Iris pigment epithelial cell (primary cell): ENCODE measurements around the gene MMADHC.
"Not testable (repeated sequence)": the region's sequence is repeated elsewhere in the genome, so short reads cannot be mapped to it uniquely, and the experiment has no call there.

Experiments
- DNase-seq: peaks from one replicate; pipeline ENCODE4 v3.0.0-alpha.2; 2011; ENCODE audit warnings: low read depth

The MMADHC gene

GRCh38 chr2:149595056-149595963 lies 7.7 kb upstream of the MMADHC start:
- peak; percentile 54 for DNase-seq

DNA sequence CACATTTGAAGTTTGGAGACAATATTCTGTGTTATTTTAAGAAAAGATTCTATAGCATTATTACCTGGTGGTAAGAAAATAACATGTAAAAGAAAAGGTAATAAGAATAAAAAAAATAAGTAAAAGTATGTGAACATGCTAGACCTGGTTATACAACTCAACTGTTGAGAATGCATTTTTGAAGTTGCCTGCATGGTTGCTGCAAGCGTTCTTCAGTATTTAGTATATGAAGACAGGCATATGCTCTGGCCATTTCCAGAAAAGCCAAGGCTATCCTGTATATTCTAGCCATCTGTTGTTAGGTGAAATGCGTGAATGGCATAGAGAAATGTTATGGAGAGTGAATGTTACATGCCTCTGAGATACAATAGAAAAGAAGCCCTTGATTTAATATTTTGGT lies 6.8 kb upstream of the MMADHC start:
- DNase-seq = no peak

DNA sequence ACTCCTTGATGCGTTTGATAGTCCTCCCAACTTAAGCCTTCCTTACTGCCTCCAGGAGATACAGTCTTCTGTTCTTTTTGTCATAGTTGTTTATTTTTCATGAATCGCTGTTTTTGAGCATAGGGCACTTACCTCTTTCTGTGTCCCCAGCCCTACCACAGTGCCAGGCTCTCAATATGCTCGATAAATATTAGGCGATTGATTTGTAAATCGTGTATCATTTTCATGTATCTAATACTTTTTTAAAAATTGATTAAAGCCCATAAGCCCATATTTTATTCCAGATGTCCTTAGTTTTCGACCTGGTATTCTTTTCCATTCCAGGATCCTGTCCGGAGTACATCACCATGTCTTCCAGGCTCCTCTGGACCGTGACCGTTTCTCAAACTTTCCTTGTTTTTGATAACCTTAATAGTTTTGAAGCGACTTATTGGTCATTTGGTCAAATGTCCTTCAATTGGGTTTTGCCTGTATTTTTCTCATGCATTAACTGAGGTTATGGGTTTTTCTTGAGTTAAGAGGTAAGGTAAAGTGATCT lies 444 bp upstream of the MMADHC start:
- no peak for DNase-seq

- DNase-seq = no peak
These were observed 716 bp downstream of the MMADHC start for GRCh38 chr2:149586898-149587219.

DNA sequence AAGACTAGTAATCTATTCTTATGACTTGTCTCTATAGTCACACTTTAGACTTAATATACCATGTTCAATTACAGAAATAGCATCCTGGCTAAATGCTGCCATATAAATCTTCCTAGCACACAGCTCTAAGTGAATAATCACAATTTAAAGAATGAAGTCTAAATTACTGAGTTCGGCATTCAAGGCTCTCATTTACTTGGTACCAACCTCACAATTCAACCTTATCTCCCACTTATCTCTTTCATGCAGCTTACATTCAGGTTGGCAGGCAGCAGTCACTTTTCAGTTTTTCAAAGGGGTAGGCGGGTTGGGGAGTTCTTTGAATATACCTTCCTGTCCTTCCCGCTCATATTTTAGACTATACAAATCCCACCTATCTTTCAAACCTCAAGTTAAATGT lies 1.5 kb downstream of the MMADHC start:
- DNase-seq = no peak

GRCh38 chr2:149585166-149585885 lies 2.2 kb downstream of the MMADHC start:
- DNase-seq = peak; percentile 11

- DNase-seq = peak; percentile 65
These were observed 7.3 kb downstream of the MMADHC start for GRCh38 chr2:149579972-149580882.

DNA sequence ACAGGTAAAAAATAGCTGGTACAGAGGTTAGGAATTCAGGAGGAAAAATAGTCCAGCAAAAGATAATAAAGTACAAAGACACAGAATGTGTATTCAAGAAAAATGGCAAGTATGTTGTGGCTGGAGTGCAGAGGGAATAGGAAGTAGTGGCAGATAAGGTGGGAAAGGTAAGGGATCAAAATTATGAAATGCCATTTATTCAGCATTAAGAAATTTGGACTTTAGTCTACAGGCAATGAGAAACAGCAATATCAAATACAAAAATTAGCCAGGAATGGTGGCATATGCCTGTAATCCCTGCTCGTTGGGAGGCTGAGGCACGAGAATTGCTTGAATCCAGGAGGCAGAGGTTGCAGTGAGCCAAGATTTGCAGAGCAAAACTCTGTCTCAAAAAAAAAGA lies 10.3 kb downstream of the MMADHC start:
- DNase-seq = no peak

- DNase-seq = no peak
These were observed 11.8 kb downstream of the MMADHC start for GRCh38 chr2:149575752-149576151.

- no peak for DNase-seq
These were observed 12.3 kb downstream of the MMADHC start for GRCh38 chr2:149575277-149575676.

- DNase-seq = peak; percentile 21
These were observed 13.8 kb downstream of the MMADHC start for GRCh38 chr2:149573760-149574159.

DNA sequence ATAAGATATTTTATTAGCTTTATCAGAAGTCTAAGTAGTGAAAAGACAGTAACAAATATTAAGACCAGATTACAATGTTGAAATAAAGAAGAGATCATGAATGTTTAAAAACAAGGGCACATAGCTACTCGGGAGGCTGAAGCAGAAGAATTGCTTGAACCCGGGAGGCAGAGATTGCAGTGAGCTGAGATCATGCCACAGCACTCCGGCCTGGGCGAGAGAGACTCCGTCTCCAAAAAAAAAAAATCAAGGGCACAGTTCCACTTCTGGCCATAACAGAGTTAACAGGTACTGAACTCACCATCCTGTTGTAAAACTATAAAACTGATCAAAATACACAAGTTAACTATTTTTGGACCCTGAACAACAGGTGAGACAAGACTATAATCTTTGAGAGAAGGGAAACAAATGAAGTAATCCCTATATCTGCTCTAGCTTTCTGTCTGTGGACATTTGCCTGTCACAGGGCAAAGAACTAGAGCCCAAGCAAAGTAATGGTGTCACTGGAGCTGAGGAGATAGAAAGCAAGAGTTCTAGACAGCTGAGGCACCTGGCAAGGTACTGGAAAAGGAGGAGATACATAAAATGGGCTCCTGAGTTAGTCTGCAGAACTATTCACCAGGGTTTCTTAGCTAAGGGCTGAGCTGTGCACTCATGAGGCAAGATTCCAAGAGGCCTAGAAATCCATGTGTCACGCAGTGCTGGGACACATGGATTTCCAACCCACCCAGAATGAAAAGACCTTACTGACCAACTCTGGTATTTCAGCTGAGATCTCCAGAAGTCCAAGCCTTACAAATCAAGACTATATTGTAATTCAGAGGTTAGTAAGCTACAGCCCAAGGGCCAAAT lies 15.2 kb downstream of the MMADHC start:
- DNase-seq = no peak

GRCh38 chr2:149568138-149568537 lies 19.4 kb downstream of the MMADHC start:
- DNase-seq = no peak

DNA sequence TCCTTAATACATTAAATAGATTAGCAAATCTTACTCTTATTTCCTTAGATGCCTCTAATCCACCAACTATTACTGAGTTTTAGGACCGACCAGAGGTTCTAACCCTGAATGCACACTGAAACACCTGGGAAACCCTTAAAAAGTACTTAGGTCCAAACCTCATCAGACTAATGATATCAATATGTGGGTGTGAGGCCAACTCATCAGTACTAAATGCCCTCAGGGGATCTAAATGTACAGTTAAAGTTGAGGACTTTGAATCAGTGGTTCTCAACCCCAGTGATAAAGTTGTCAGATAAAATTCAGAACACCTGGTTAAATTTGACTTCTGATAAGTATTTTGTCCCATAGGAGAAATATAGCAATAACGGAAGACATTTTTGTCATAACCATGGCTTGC lies 20.9 kb downstream of the MMADHC start:
- no peak for DNase-seq

- not testable (repeated sequence) for DNase-seq
These were observed 21.9 kb downstream of the MMADHC start for GRCh38 chr2:149565625-149566024.

DNA sequence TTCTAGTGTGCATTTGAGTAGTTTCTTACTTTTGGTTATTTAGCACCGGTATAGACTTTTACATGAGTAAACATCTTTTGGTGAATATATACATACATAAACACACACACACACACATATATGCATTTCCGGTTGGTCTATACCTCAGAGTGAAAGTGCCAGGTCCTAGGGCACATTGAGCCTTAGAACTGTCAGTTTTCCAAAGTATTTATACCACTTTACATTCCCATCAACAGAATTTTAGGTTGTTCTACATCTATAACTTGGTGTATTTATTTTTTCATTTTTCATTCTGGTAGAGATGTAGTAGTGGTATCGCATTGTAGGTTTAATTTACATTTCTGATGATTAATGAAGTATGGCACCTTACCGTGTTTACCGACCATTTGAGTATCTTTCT lies 22.6 kb downstream of the MMADHC start:
- no peak for DNase-seq

DNA sequence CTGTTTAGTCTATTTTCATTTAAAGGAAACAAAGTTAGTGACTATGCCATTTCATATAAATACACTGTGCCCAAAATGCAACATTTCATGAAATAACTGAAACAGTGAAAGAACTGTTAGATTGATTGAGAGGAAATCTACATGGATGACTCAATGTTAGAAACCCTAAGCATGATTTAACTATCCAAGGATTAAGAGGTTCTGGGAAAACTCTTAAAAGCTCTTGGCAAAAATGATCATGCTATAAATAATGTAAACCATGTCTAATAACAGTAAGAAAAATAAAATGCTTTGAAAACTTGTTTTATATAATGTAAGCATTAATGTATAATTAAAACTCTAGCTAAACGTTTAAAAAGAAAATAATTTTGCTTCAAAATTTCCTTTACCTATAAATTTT lies 23.5 kb downstream of the MMADHC start:
- no peak for DNase-seq

- peak; percentile 61 for DNase-seq
These were observed 25.3 kb downstream of the MMADHC start for GRCh38 chr2:149562324-149562723.

- peak; percentile 14 for DNase-seq
These were observed 26.2 kb downstream of the MMADHC start for GRCh38 chr2:149561309-149561926.

DNA sequence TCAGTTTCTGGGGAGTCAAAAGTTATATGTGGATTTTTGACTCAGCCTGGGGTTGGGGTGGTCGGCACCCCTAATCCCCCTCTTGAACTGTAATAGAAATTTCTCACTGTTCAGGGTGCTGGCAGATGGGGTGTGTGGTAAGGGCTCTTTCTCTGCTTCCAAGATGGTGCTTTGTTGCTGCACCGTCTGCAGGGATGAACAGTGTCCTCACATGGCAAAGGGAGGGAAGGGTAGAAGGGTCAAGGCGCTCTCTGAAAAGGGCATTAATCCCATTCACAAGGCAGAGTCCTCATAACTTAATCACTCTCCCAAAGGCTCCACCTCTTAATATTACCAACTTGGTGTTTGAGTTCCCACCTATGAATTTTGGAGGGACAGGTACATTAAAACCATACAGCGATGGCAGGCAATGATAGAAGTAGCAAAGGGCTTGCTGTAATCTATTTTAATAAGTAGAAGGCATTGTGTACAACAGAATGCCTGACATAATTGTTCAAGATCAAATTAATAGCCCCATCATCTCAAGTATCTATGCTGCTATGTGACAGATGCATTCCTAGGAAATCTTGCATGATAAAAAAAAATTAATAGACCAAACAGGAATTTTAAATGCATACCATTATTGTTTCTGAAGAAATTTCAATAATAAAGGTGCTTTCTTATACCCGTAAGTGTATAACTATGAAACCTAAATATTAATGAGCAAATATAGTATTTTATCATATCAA lies 28.1 kb downstream of the MMADHC start:
- no peak for DNase-seq
